GM12875 (cell line): ENCODE results near the gene ADAD2.

ENCODE experiments used
- H3K4me3 ChIP-seq: one replicate; pipeline ENCODE4 v1.5.1; 2011; ENCODE audit warnings: low read depth, low read length, control low read depth
- CTCF ChIP-seq: IDR thresholded peaks from 2 replicates; pipeline ENCODE4 v1.5.1; 2011; ENCODE audit warnings: low read depth, mild to moderate bottlenecking, control low read depth, inconsistent platforms, low read length, moderate library complexity, borderline replicate concordance; ENCODE audit not compliant: insufficient read depth

The ADAD2 gene

DNA sequence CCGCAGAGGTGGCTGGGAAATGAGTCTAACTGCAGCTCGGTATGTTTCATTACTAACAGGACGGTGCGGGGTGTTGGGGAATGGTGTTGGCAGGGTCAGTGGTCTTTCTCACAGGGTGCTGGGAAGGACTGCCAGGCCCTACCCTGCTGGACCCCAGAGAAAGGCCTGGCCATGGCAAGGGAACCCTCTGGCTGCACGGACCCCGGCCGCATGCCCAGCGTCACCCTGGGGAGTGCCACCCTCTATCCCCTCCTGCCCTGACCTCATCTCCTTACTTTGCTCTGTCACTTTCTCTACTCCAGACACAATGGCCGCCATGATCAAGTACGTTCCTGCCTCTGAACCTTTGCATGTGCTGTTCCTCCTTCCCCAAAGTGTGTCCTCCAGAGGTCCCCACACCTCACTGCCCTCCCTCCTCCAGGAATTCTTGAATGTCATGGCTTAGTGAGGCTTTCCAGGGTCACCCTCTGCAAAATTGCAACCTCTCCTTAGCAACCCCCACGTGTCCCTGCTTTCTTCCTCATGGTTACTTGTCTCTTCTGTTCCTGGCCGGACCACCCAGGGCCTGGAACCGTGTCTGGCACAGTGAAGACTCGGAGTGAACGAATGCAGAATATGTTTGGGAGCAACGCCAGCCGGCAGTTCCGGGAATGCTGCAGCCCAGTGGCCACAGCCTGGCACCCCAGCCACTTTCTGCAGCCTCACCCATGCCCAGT is 15.2 kb downstream of the ADAD2 start:
- H3K4me3 ChIP-seq = no peak overlapping the region
- no peak for TF ChIP-seq CTCF

- TF ChIP-seq CTCF = no peak
- no peak overlapping the region for H3K4me3 ChIP-seq
These were observed 16.3 kb downstream of the ADAD2 start for GRCh38 chr16:84207251-84207650.

DNA sequence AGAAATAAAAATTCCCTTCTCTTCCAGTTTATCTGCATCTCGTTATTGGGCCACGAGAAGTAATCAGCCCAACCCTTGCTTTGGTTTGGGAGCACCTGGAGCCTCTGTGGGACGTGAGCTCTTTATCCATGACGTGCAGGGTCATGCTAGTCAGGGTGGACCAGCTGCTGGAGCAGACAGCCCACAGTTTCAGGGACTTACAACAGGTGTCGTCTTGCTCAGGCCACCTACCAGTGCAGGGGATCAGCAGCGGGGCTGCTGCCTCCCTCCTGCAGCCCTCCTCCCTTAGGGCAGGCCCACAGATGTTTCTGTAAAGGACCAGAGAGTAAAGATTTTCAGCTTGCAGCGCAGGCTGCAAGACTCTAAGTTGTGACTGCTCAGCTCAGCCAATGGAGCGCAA is 16.9 kb downstream of the ADAD2 start:
- no peak for TF ChIP-seq CTCF
- H3K4me3 ChIP-seq = no peak overlapping the region

- H3K4me3 ChIP-seq = no peak overlapping the region
- no peak for TF ChIP-seq CTCF
These were observed 19.0 kb downstream of the ADAD2 start for GRCh38 chr16:84209989-84210388.

- H3K4me3 ChIP-seq = no peak overlapping the region
- TF ChIP-seq CTCF = no peak
These were observed 21.2 kb downstream of the ADAD2 start for GRCh38 chr16:84212154-84212553.

GRCh38 chr16:84212631-84213030 is 21.7 kb downstream of the ADAD2 start:
- no peak for TF ChIP-seq CTCF

DNA sequence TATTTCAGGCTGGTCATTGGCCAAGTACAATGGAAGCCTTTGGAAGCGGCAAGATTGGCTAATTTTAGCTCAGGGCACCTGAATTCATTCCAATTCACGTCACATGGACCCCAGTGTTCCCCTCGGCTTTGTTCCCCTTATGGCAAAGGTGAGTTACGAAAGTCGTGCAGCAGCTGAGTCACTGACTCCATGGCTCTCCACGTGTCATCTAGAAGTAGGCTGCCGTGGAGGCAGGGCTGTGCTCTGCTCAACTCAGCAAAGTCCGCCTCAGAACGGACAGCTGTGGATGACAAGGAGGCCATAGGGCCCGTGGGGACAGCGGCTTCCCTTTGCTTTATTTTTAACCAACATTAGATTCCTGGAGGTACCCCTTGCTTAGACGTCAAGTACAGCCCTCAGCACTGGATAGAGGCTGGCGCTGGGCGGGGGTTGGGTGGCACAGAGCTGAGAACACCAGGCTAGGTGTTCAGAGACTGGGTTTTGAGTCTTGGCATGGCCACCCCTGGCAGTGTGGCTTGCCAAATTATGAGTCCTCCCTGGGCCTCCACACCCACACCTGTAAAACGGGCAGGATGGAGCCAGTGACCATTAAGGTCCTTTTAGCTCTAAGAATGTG is 23.6 kb downstream of the ADAD2 start:
- no peak for TF ChIP-seq CTCF

More at GRCh38 chr16:84212631-84213030, 21.7 kb downstream of the ADAD2 start:
- no peak overlapping the region for H3K4me3 ChIP-seq

More for the DNA sequence above, 23.6 kb downstream of the ADAD2 start:
- H3K4me3 ChIP-seq = no peak overlapping the region
